ENCODE results near the gene CD248. TPM values are rescaled to one million over a fixed set of nuclear protein-coding genes. Genes with fewer than 3 reads are reported as not detected.

The CD248 gene
- total and polyA plus RNA-seq, 8 donors = 0.58 to 66.9 (median 5.7) TPM

DNA sequence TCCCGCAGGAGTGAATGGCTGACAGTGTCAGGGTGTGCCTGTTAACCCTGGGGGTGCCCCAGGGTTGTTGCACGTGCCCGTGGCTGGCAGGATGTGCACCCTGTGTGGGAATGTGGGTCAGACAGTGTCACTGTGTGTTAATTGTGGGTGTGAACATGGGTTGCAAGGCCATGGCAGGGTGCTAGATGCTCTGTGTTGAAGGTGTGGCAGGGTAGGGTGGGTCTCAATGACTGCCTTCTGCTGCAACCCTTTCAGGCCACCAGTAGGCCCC is 11.1 kb upstream of the CD248 start:
- Histone ChIP-seq H3K4me3 (no peak overlapping the region), H3K27ac (peak overlapping the region in 3 of 5 donors; percentile 46 to 73 (median 73)), H3K36me3 (peaks cover 3 to 17% (median 16%) of the 10 kb centered on the region in 4 donors), H3K9me3 (no peaks in the 10 kb centered on the region), H3K27me3 (no peaks in the 10 kb centered on the region), H3K4me1 (peaks cover 26 to 36% (median 31%) of the 10 kb centered on the region in 4 donors)
- intact Hi-C loops (cut with DNase I; ENCODE audit: low total_unique reads) = no loop called here
- TF ChIP-seq EP300 (IDR thresholded peaks at IDR 0.05) (no peak), POLR2A (IDR thresholded peaks at IDR 0.05) (no peak), POLR2AphosphoS5 (IDR thresholded peaks at IDR 0.05) (no peak)
- TF ChIP-seq, protein P1, sequence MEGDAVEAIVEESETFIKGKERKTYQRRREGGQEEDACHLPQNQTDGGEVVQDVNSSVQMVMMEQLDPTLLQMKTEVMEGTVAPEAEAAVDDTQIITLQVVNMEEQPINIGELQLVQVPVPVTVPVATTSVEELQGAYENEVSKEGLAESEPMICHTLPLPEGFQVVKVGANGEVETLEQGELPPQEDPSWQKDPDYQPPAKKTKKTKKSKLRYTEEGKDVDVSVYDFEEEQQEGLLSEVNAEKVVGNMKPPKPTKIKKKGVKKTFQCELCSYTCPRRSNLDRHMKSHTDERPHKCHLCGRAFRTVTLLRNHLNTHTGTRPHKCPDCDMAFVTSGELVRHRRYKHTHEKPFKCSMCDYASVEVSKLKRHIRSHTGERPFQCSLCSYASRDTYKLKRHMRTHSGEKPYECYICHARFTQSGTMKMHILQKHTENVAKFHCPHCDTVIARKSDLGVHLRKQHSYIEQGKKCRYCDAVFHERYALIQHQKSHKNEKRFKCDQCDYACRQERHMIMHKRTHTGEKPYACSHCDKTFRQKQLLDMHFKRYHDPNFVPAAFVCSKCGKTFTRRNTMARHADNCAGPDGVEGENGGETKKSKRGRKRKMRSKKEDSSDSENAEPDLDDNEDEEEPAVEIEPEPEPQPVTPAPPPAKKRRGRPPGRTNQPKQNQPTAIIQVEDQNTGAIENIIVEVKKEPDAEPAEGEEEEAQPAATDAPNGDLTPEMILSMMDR (IDR thresholded peaks at IDR 0.05) = no peak
- 48 to 72% (median 58%) methylated on average over 3 of the region's 3 CpGs for WGBS, 5 donors
- DNase-seq = no peak

GRCh38 chr11:66327171-66328030 is 10.6 kb upstream of the CD248 start:
- TF ChIP-seq POLR2A (IDR thresholded peaks at IDR 0.05) = no peak
- TF ChIP-seq POLR2AphosphoS5 (IDR thresholded peaks at IDR 0.05) = no peak
- no peak for TF ChIP-seq EP300 (IDR thresholded peaks at IDR 0.05)
- TF ChIP-seq, protein P1 (IDR thresholded peaks at IDR 0.05) = no peak
- H3K27ac ChIP-seq = peak overlapping the region in 4 of 5 donors; percentile 44 to 73 (median 72)
- peaks cover 3 to 11% (median 10%) of the 10 kb centered on the region in 4 donors for H3K36me3 ChIP-seq
- H3K4me3 ChIP-seq = no peak overlapping the region
- 81 to 88% (median 84%) methylated on average over 10 of the region's 10 CpGs for WGBS, 5 donors
- no peaks in the 10 kb centered on the region for H3K9me3 ChIP-seq
- H3K27me3 ChIP-seq = no peaks in the 10 kb centered on the region
- DNase-seq = peak in 1 of 2 donors; percentile 49
- intact Hi-C loops (cut with DNase I; ENCODE audit: low total_unique reads) = no loop called here
- peaks cover 26 to 36% (median 31%) of the 10 kb centered on the region in 4 donors for H3K4me1 ChIP-seq

DNA sequence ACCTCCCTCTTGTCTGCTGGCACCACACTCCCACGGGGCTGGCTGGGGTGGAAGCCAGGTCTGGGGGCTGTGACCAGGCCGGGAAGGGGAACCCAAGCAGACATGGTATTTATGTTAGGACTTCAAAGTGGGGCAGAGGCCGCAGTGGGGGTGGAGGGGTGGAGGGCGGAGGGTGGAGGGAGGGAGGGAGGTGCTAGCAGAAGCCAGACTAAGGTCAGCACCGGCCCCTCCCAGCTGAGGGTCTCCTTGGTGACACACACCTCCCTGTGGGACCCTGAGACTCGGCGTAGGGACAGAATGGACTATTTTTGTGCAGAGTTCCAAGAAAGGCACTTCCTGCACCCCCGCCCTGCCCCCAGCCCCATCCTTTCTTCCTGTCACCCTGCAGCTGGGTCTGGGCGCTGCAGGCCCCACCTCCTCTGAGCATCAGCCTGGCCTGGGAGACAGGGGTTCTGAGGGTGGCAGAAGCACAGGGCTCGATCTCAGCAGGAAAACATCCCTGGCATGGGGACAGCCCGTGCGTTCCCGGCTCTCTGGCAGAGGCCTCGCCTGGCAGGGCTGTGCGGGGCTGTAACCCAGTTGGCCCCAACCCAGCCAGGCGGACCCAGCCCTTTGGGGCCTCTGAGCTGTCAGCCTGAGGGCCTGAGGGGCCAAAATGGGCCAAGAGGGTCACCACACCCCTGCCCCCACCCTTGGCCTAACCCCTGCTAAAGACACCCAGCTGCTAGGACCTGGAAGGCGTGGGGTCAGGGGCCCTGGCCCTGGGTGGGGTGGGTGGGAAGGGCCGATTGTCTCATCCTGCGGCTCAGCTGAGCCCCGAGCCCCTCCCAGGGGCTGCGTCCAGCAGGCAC is 9.6 kb upstream of the CD248 start:
- peak overlapping the region in 4 of 5 donors; percentile 44 to 73 (median 72) for H3K27ac ChIP-seq
- H3K4me3 ChIP-seq = no peak overlapping the region
- peaks cover 0 to 2% (median 1%) of the 10 kb centered on the region in 4 donors for H3K36me3 ChIP-seq
- peak in 1 of 2 donors; percentile 77 for DNase-seq
- 24 to 57% (median 46%) methylated on average over 7 to 21 of the region's 21 CpGs for WGBS, 5 donors
- H3K27me3 ChIP-seq = no peaks in the 10 kb centered on the region
- no peak for TF ChIP-seq POLR2AphosphoS5 (IDR thresholded peaks at IDR 0.05)
- TF ChIP-seq EP300 (IDR thresholded peaks at IDR 0.05) = no peak
- TF ChIP-seq, protein P1 (IDR thresholded peaks at IDR 0.05) = no peak
- TF ChIP-seq POLR2A (IDR thresholded peaks at IDR 0.05) = no peak
- intact Hi-C loops (cut with DNase I; ENCODE audit: low total_unique reads) = no loop called here
- H3K9me3 ChIP-seq = no peaks in the 10 kb centered on the region
- peaks cover 26 to 36% (median 31%) of the 10 kb centered on the region in 4 donors for H3K4me1 ChIP-seq

DNA sequence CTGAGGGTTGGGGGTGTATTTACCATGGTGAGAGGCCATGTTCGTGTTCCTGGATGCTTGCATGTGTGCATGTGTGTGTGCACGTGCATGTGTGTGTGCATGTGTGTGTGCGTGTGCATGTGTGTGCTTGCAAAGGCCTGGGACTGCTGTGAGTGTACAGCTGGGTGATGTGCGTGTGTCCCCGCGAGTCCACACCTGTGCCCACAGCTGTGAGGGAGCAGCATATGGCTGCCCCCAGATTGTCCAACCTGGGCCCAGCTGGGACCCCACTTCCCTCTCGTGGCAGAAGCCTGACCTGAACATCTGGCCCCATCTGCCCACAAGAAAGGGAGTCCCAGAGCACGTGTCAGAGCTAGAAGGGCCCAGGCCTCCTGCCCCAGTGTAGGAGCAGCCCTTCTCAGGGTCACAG is 8.4 kb upstream of the CD248 start:
- 78 to 90% (median 82%) methylated on average over 7 to 8 of the region's 8 CpGs for WGBS, 5 donors
- Histone ChIP-seq H3K4me1 (peaks cover 26 to 36% (median 31%) of the 10 kb centered on the region in 4 donors), H3K9me3 (no peaks in the 10 kb centered on the region), H3K27me3 (no peaks in the 10 kb centered on the region), H3K4me3 (no peak overlapping the region), H3K36me3 (no peaks in the 10 kb centered on the region), H3K27ac (peak overlapping the region in 2 of 5 donors; percentile 73)
- DNase-seq = peak in 1 of 2 donors; percentile 32
- intact Hi-C loops (cut with DNase I; ENCODE audit: low total_unique reads) = no loop called here
- no peak for TF ChIP-seq POLR2A (IDR thresholded peaks at IDR 0.05)
- no peak for TF ChIP-seq POLR2AphosphoS5 (IDR thresholded peaks at IDR 0.05)
- no peak for TF ChIP-seq EP300 (IDR thresholded peaks at IDR 0.05)
- TF ChIP-seq, protein P1 (IDR thresholded peaks at IDR 0.05) = no peak

All from stomach (tissue), 9 donors.